ENCODE data around the gene GAS2L2. TPM values are rescaled to one million over a fixed set of nuclear protein-coding genes. Genes with fewer than 3 reads are reported as not detected.

Gene GAS2L2
- total RNA-seq, 1 donor from 2014 or later, result not detected

DNA sequence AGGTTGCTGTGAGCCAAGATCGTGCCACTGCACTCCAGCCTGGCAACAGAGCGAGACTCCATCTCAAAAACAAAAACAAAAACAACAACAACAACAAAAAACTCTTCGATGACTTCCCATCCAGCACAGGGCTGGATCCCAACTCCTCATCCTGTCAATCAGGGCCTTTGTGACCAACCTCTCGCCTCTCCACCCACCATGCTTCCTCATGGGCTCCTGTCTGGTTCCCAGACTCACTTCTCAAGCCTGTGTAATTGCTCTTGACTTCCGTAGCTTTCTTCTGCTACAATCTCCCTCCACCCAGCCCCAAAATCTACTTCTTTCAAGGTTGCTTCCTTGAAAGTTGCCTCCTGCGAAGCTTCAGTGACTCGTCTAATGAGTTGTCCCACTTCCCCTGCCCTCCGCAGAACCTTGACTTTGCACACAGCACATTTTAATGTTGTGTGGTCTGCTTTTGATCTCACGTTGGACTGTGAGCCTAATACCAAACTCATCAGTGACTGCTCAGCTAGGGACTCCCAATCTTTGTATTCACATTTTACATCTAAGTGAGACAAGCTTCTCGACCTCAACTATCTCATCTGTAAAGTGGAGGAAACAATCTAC is 22.5 kb downstream of the GAS2L2 start:
- no peak overlapping the region for H3K27ac ChIP-seq
- no peaks in the 10 kb centered on the region for H3K9me3 Mint-ChIP-seq
- peaks cover 8% of the 10 kb centered on the region for H3K27me3 Mint-ChIP-seq (ENCODE audit: insufficient read depth, low read depth)
- no peaks in the 10 kb centered on the region for H3K9me3 ChIP-seq (ENCODE audit: low read depth)
- H3K36me3 Mint-ChIP-seq, result peaks cover 5% of the 10 kb centered on the region
- no peak overlapping the region for H3K4me3 ChIP-seq
- H3K27me3 ChIP-seq, result peaks cover 26% of the 10 kb centered on the region
- no peak overlapping the region for H2AFZ ChIP-seq (replicated peaks)
- peaks cover 59% of the 10 kb centered on the region for H4K20me1 ChIP-seq (ENCODE audit: low read depth)
- H3K4me3 Mint-ChIP-seq, result peak overlapping the region; percentile 89
- peak overlapping the region; percentile 12 for H3K27ac Mint-ChIP-seq
- no peaks in the 10 kb centered on the region for H3K79me2 ChIP-seq (ENCODE audit: low read depth)
- no peaks in the 10 kb centered on the region for H3K36me3 ChIP-seq
- H3K4me1 ChIP-seq, result peaks cover 35% of the 10 kb centered on the region
- TF ChIP-seq EZH2 (IDR thresholded peaks at IDR 0.05) (no peak), EZH2phosphoT487 (IDR thresholded peaks at IDR 0.05) (no peak)
- TF ChIP-seq, protein P1, sequence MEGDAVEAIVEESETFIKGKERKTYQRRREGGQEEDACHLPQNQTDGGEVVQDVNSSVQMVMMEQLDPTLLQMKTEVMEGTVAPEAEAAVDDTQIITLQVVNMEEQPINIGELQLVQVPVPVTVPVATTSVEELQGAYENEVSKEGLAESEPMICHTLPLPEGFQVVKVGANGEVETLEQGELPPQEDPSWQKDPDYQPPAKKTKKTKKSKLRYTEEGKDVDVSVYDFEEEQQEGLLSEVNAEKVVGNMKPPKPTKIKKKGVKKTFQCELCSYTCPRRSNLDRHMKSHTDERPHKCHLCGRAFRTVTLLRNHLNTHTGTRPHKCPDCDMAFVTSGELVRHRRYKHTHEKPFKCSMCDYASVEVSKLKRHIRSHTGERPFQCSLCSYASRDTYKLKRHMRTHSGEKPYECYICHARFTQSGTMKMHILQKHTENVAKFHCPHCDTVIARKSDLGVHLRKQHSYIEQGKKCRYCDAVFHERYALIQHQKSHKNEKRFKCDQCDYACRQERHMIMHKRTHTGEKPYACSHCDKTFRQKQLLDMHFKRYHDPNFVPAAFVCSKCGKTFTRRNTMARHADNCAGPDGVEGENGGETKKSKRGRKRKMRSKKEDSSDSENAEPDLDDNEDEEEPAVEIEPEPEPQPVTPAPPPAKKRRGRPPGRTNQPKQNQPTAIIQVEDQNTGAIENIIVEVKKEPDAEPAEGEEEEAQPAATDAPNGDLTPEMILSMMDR (IDR thresholded peaks at IDR 0.05), result no peak
- no peak for DNase-seq (ENCODE audit: low spot score)
- peak overlapping the region; percentile 93 for H3K4me2 ChIP-seq
- H3K4me1 Mint-ChIP-seq, result peaks cover 52% of the 10 kb centered on the region
- peaks cover 12% of the 10 kb centered on the region for H3F3A ChIP-seq (ENCODE audit: low read depth)
- no peak overlapping the region for H3K9ac ChIP-seq

DNA sequence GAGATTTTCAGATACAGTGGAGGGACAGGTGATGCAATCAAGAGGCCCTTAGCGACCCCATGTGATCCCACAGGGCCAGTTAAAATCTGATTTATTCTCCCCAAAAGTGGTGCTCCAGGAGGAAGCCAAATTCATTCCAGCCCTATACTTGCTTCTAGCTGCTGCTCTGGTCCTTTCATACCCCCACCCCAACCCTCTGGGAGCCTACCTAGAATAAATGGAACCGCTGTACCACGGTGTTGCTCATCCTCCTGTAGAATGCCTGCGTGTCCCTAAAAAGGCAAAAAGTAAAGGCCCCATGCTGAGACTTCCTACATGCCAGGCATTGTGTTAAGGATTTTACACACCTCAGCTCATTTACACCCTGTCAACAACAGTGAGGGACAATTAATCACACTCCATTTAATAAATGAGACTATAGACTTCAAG is 23.6 kb downstream of the GAS2L2 start:
- H3K9me3 ChIP-seq (ENCODE audit: low read depth), result no peaks in the 10 kb centered on the region
- Mint-ChIP-seq H3K27me3 (ENCODE audit: insufficient read depth, low read depth) (peaks cover 6% of the 10 kb centered on the region), H3K36me3 (peaks cover 6% of the 10 kb centered on the region), H3K4me3 (peak overlapping the region; percentile 36), H3K9me3 (no peaks in the 10 kb centered on the region), H3K27ac (no peak overlapping the region), H3K4me1 (peaks cover 53% of the 10 kb centered on the region)
- H4K20me1 ChIP-seq (ENCODE audit: low read depth), result peaks cover 60% of the 10 kb centered on the region
- peaks cover 26% of the 10 kb centered on the region for H3K27me3 ChIP-seq
- no peak overlapping the region for H3K9ac ChIP-seq
- no peak overlapping the region for H2AFZ ChIP-seq (replicated peaks)
- H3K4me1 ChIP-seq, result peaks cover 35% of the 10 kb centered on the region
- peak; percentile 76 for TF ChIP-seq EZH2phosphoT487 (IDR thresholded peaks at IDR 0.05)
- TF ChIP-seq, protein P1 (IDR thresholded peaks at IDR 0.05), result no peak
- no peaks in the 10 kb centered on the region for H3K79me2 ChIP-seq (ENCODE audit: low read depth)
- H3K36me3 ChIP-seq, result no peaks in the 10 kb centered on the region
- H3K4me3 ChIP-seq, result no peak overlapping the region
- DNase-seq (ENCODE audit: low spot score), result peak; percentile 79
- no peak overlapping the region for H3K27ac ChIP-seq
- H3K4me2 ChIP-seq, result peak overlapping the region; percentile 43
- peaks cover 12% of the 10 kb centered on the region for H3F3A ChIP-seq (ENCODE audit: low read depth)

DNA sequence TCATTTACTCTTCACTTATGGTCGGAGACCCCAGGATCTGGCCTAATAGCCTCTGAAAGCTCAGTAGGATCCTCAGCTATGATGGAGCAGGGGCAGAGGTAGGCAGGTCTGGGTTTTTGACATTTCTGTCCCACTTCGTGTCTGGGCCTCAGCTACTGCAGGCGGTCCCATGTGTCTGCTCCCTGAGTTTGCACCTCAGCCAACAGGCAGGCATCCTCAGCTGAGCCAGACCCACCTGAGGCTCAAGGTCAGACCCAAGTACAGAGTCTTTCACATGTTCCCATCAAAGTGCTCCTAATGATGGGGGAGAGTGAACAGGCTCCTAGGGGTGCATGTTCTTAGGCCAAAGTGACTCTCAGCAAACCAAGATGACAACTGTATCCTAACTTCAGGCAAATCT is 24.5 kb downstream of the GAS2L2 start:
- Histone ChIP-seq H3K4me3 (no peak overlapping the region), H4K20me1 (ENCODE audit: low read depth) (peaks cover 59% of the 10 kb centered on the region), H3K36me3 (no peaks in the 10 kb centered on the region), H2AFZ (replicated peaks) (no peak overlapping the region), H3F3A (ENCODE audit: low read depth) (peaks cover 12% of the 10 kb centered on the region), H3K79me2 (ENCODE audit: low read depth) (no peaks in the 10 kb centered on the region), H3K4me1 (peaks cover 35% of the 10 kb centered on the region), H3K9ac (no peak overlapping the region), H3K9me3 (ENCODE audit: low read depth) (no peaks in the 10 kb centered on the region), H3K27ac (no peak overlapping the region), H3K27me3 (peaks cover 26% of the 10 kb centered on the region), H3K4me2 (no peak overlapping the region)
- TF ChIP-seq EZH2phosphoT487 (IDR thresholded peaks at IDR 0.05) (no peak), EZH2 (IDR thresholded peaks at IDR 0.05) (no peak)
- TF ChIP-seq, protein P1 (IDR thresholded peaks at IDR 0.05), result no peak
- DNase-seq (ENCODE audit: low spot score), result no peak
- peaks cover 53% of the 10 kb centered on the region for H3K4me1 Mint-ChIP-seq
- no peak overlapping the region for H3K4me3 Mint-ChIP-seq
- H3K36me3 Mint-ChIP-seq, result peaks cover 9% of the 10 kb centered on the region
- peaks cover 6% of the 10 kb centered on the region for H3K27me3 Mint-ChIP-seq (ENCODE audit: insufficient read depth, low read depth)
- H3K9me3 Mint-ChIP-seq, result no peaks in the 10 kb centered on the region
- H3K27ac Mint-ChIP-seq, result no peak overlapping the region

All from neural progenitor cell (in vitro differentiated cells).